Measurements from ENCODE around the gene PSTPIP1.

PSTPIP1 gene

GRCh38 chr15:77063249-77063648 is 68.3 kb downstream of the PSTPIP1 start:
- no peak for TF ChIP-seq CTCF (conservative IDR thresholded peaks at IDR 0.05; ENCODE audit: low read depth, low read length)
- no peak for DNase-seq (ENCODE audit: low read depth)
- H3K4me3 ChIP-seq (ENCODE audit: low read length) = no peak overlapping the region

DNA sequence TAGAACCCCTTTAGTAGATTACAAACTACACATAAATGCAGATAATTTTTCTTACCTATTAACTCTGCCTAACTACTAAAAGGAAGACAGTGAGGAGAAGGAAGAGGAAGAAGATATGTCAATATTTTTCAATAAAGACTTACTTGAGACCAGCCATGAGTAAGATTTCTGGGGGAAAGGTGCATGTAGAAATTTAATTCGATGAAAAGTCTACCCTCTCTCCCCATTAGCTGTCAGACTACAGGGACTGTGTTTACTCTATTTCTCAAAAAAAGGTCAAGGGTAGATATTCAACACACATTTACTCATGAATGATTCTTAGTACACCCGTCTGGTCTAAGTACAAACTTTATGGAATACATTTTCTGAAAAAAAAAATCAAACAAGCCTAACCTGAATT is 69.1 kb downstream of the PSTPIP1 start:
- no peak overlapping the region for H3K4me3 ChIP-seq (ENCODE audit: low read length)
- DNase-seq (ENCODE audit: low read depth) = no peak
- TF ChIP-seq CTCF (conservative IDR thresholded peaks at IDR 0.05; ENCODE audit: low read depth, low read length) = no peak

DNA sequence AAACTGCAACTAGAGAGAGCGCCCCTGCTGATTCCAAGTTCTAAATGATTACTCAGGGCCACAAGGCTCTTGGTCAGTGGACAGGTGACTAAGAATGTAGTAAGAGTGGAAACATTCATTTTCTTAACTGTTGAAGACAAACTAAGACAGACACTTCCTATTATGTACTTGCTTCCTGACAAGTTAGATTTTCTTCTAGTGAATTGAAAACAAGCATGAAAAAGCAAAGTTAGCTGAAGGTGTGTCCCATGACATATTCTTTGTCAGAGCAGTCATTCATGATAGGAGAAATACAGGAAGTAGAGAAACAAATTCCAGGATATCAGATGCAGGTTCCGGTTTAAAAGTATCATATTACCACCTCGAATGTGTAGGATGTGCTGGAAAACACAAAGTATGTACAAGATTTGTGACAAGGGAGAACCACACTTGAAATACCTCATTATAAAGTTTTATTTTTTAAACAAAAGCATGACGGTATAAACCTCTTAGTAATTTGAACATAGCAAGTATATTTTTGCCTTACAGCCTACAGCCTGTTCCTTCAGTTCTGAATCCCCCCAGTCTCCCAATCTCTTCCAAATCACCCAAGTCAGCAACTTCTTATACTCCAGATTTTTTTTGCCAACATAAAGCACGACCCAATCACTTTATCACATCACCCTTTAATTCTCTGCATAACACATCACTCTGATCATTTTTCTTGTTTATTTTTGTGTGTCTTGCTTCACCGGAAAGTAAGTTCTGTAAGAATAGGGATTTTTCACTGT is 69.8 kb downstream of the PSTPIP1 start:
- H3K4me3 ChIP-seq (ENCODE audit: low read length) = no peak overlapping the region
- peak; percentile 19 for TF ChIP-seq CTCF (conservative IDR thresholded peaks at IDR 0.05; ENCODE audit: low read depth, low read length)
- no peak for DNase-seq (ENCODE audit: low read depth)

DNA sequence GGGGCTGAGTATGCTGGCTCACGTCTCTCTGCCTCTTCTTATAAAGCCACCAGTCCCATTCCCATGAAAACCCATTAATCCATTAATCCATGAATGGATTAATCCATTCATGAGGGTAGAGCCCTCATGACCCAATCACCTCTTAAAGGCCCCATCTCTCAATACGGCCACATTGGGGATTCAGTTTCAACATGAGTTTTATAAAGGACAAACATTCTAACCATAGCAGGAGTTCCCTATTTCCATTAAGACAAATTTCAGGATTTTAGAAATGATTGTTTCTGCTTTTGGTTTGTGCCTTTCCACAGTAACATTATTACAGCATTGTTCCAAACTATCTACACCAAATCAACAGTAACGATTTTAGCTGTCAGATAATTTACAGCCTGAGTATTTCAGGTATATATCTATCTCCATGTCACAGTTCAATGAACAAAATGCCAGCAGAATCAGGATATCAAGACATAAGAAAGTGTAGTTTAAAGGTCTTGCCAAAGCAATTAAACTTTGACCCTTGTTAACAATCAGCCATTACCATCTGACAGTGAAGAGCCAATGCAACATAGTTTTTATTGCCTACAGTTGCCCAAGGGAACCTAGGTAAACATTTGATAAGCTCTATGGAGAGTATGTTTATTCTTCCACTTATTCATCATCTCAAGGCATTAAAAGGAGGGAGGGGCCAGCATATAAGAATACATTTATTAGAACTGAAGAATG is 72.2 kb downstream of the PSTPIP1 start:
- DNase-seq (ENCODE audit: low read depth) = no peak
- no peak for TF ChIP-seq CTCF (conservative IDR thresholded peaks at IDR 0.05; ENCODE audit: low read depth, low read length)
- H3K4me3 ChIP-seq (ENCODE audit: low read length) = no peak overlapping the region

DNA sequence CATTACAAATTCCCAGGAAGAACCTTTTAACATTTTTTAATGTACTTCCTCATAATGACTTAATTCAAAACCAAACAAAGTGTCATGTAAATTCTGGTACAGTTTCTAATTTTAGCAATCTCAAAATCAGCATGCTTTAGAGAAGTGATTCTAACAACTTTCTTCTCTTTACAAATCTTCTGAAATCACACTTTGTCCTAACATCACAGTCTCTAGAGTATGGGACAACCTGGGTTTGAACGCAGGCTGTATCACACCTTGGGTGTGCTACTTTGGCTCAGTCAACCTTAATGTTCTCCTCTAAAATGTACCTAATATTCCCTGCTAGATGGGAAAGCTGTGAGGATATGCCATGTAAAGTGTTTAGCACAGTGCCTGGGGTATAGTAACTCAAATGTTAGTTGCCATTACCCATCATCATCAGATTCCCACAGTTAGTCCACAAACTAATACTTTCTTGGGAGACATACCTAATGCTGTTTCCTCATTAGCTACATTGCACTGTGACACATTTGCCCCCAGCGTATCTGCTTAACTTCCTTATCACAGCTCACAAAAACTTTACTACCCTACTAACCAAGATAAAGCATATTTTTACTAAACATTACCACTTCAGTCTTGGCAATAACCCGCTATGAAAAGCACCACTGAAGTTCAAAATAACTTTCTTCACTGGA is 72.9 kb downstream of the PSTPIP1 start:
- no peak overlapping the region for H3K4me3 ChIP-seq (ENCODE audit: low read length)
- DNase-seq (ENCODE audit: low read depth) = no peak

DNA sequence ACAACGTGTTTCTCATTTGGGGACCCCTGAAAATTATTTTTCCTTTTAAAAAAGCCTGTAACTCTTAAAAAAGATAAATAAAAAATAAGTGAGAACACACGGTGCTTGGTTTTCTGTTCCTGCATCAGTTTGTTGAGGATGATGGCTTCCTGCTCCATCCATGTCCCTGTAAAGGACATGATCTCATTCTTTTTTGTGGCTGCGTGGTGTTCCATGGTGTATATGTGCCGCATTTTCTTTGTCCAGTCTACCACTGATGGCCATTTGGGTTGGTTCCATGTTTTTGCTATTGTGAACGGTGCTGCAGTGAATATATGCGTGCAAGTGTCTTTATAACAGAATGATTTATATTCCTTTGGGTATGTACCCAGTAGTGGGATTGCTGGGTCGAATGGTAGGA is 73.7 kb downstream of the PSTPIP1 start:
- H3K4me3 ChIP-seq (ENCODE audit: low read length) = no peak overlapping the region
- no peak for TF ChIP-seq CTCF (conservative IDR thresholded peaks at IDR 0.05; ENCODE audit: low read depth, low read length)
- DNase-seq (ENCODE audit: low read depth) = no peak

More for the DNA sequence above, 72.9 kb downstream of the PSTPIP1 start:
- TF ChIP-seq CTCF (conservative IDR thresholded peaks at IDR 0.05; ENCODE audit: low read depth, low read length) = no peak
